Calu3 (cell line): ENCODE measurements around the gene ATXN7L1. TPM values are rescaled to one million over a fixed set of nuclear protein-coding genes. Genes with fewer than 3 reads are reported as not detected.
"Not testable (repeated sequence)": the region's sequence is repeated elsewhere in the genome, so short reads cannot be mapped to it uniquely, and the experiment has no call there.

Source experiments
- BruUV-seq: library from RNA; stranded (reverse); fragments of 400-500 nt; replicated peaks from 2 replicates; lab custom pipeline; 2021; lab: Mats Ljungman, UMichigan
- CTCF ChIA-PET: fragments of 300-600 bp; sonication (Branson Sonifier 250); formaldehyde crosslinking; loops from one replicate; lab custom pipeline; 2022; ENCODE audit warnings: antibody characterized with exemption; lab: Charles Lee
- DNase-seq: peaks from one replicate; pipeline ENCODE4 v3.0.0; 2022
- H3K27ac Mint-ChIP-seq: one replicate; pipeline ENCODE4 v1.8.0; 2022; ENCODE audit warnings: mixed read lengths; ENCODE audit not compliant: unreplicated experiment
- H3K27me3 Mint-ChIP-seq: one replicate; pipeline ENCODE4 v1.8.0; 2022; ENCODE audit warnings: mixed read lengths; ENCODE audit not compliant: unreplicated experiment
- H3K36me3 Mint-ChIP-seq: one replicate; pipeline ENCODE4 v1.8.0; 2022; ENCODE audit warnings: mild to moderate bottlenecking, moderate library complexity, mixed read lengths; ENCODE audit not compliant: insufficient read depth, unreplicated experiment
- H3K4me1 Mint-ChIP-seq: one replicate; pipeline ENCODE4 v1.8.0; 2022; ENCODE audit warnings: mild to moderate bottlenecking, low read depth, mixed read lengths; ENCODE audit not compliant: unreplicated experiment
- H3K4me3 Mint-ChIP-seq: one replicate; pipeline ENCODE4 v1.8.0; 2022; ENCODE audit warnings: mild to moderate bottlenecking, low read depth, moderate library complexity, mixed read lengths; ENCODE audit not compliant: unreplicated experiment
- H3K9me3 Mint-ChIP-seq: one replicate; pipeline ENCODE4 v1.8.0; 2022; ENCODE audit warnings: low read depth, mixed read lengths; ENCODE audit not compliant: unreplicated experiment
- intact Hi-C: fragments of 100-400 bp; cut with micrococcal nuclease; formaldehyde crosslinking; loops from one replicate; pipeline ENCODE4 v1.10.0; 2022; ENCODE audit not compliant: unreplicated experiment
- total RNA-seq: library from RNA; stranded (reverse); gene quantifications from 2 replicates; pipeline ENCODE4 v1.2.3, GENCODE V29; 2022
- TF ChIP-seq, protein P1 (sequence below): fragments of 200-600 bp; IDR thresholded peaks from one replicate; pipeline ENCODE4 v1.8.0; 2022; ENCODE audit warnings: antibody characterized with exemption; ENCODE audit not compliant: unreplicated experiment

Gene ATXN7L1
- total RNA-seq, 1 experiment from 2014 or later, result 12.0 TPM

DNA sequence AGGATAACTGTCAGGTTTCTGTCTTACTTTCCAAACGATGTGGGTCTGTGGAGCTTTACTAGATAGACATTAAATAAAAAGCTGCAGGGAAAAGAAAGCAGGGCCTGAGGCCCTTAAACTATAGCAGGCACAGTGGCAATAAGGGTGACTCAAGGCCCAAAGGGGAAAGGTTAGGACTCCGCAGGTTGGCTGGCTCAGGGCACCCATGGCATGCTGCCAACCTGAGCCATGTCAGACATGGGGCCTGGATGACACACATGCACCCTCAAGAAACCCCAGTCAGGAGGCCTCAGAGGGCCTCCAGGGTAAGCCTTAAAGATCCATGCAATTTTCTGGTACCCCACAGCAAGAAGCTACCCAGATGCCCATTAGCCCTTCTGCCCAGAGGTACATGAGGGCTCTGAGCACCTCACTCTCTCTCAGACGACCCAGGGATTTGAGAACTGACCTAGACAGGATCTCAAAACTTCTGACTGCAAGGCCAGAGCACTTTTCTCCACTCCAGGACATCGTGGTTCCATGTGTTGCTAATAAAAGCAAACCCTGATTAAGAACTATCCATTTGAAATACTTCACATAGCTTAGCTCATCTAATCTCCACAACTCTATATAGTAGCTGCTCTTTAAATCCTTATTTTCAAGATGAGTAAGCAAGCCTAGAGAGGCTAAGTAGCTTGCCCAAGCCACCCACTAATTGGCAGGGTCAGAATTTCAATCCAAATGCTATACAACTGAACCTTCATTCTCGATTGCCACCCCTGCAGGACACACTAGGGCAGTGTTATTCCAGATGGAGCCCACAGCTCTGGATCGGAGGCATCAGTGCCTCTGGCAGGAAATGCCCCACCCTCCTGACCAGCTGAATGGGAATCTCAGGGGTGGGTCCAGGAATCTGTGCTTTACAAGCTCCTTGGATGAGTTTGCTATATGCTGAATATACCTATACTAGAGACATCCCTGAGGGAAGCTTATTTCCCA is 162.6 kb downstream of the ATXN7L1 start:
- Mint-ChIP-seq H3K27me3 (no peaks in the 10 kb centered on the region), H3K9me3 (peaks cover 10% of the 10 kb centered on the region), H3K36me3 (no peaks in the 10 kb centered on the region), H3K4me1 (peaks cover 12% of the 10 kb centered on the region), H3K27ac (no peak overlapping the region), H3K4me3 (no peak overlapping the region)
- TF ChIP-seq, protein P1, sequence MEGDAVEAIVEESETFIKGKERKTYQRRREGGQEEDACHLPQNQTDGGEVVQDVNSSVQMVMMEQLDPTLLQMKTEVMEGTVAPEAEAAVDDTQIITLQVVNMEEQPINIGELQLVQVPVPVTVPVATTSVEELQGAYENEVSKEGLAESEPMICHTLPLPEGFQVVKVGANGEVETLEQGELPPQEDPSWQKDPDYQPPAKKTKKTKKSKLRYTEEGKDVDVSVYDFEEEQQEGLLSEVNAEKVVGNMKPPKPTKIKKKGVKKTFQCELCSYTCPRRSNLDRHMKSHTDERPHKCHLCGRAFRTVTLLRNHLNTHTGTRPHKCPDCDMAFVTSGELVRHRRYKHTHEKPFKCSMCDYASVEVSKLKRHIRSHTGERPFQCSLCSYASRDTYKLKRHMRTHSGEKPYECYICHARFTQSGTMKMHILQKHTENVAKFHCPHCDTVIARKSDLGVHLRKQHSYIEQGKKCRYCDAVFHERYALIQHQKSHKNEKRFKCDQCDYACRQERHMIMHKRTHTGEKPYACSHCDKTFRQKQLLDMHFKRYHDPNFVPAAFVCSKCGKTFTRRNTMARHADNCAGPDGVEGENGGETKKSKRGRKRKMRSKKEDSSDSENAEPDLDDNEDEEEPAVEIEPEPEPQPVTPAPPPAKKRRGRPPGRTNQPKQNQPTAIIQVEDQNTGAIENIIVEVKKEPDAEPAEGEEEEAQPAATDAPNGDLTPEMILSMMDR, result no peak
- CTCF ChIA-PET, result interaction anchor here (0.5 kb wide), 1 partner anchor 51 kb away, joined by 6 read pairs; no protein-coding TSS in a partner anchor
- BruUV-seq, result no TSS peak
- DNase-seq, result no peak
- intact Hi-C loops, result no loop called here

DNA sequence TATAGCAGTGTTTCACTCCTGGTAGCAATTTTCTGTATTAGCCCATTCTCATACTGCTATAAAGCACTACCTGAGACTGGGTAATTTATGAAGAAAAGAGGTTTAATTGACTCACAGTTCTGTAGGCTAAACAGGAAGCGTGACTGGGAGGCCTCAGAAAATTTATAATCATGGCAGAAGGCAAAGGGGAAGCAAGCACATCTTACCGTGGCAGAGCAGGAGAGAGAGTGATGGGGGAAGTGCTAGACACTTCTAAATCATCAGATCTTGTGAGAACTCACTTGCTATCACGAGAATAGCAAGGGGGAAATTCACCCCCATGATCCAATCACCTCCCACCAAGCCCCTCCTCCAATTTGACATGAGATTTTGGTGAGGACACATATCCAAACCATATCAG is 163.5 kb downstream of the ATXN7L1 start:
- BruUV-seq, result no TSS peak
- CTCF ChIA-PET, result no interaction called here
- Mint-ChIP-seq H3K9me3 (peaks cover 10% of the 10 kb centered on the region), H3K36me3 (no peaks in the 10 kb centered on the region), H3K27me3 (no peaks in the 10 kb centered on the region), H3K4me1 (peaks cover 3% of the 10 kb centered on the region), H3K27ac (no peak overlapping the region), H3K4me3 (no peak overlapping the region)
- intact Hi-C loops, result no loop called here
- no peak for DNase-seq
- TF ChIP-seq, protein P1, result no peak

DNA sequence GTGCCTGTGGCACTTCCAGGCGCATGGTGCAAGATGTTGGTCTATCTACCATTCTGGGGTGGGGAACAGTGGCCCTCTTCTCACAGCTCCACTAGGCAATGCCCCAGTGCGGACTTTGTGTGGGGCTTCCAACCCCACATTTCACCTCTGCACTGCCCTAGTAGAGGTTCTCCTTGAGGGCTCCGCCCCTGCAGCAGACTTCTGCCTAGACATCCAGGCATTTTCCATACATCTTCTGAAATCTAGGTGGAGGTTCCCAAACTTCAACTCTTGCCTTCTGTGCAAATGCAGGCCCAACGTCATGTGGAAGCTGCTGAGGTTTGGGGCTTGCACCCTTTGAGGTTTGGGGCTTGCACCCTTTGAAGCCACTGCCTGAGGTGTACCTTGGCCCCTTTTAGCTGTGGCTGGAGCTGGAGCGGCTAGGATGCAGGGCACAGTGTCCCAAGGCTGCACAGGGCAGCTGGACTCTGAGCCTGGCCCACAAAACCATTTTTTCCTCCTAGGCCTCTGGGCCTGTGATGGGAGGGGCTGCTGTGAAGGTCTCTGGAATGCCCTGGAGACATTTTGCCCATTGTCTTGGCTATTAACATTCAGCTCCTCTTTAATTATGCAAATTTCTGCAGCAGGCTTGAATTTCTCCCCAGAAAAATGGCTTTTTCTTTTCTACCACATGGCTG is 164.5 kb downstream of the ATXN7L1 start:
- TF ChIP-seq, protein P1, result no peak
- Mint-ChIP-seq H3K27ac (no peak overlapping the region), H3K27me3 (no peaks in the 10 kb centered on the region), H3K4me3 (no peak overlapping the region), H3K9me3 (peaks cover 10% of the 10 kb centered on the region), H3K36me3 (no peaks in the 10 kb centered on the region), H3K4me1 (no peaks in the 10 kb centered on the region)
- CTCF ChIA-PET, result no interaction called here
- intact Hi-C loops, result no loop called here
- DNase-seq, result no peak
- BruUV-seq, result no TSS peak

DNA sequence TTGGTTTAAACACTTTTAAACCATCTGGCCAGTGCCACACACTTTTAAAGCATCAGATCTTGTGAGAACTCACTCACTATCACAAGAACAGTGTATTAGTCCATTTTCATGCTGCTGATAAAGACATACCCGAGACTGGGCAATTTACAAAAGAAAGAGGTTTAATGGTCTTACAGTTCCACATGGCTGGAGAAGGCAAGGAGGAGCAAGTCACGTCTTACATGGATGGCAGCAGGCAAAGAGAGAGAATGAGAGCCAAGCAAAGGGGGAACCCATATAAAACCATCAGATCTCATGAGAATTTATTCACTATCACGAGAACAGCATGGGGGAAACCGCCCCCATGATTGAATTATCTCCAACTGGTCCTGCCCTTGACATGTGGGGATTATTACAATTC is 165.7 kb downstream of the ATXN7L1 start:
- H3K9me3 Mint-ChIP-seq, result peaks cover 10% of the 10 kb centered on the region
- H3K4me1 Mint-ChIP-seq, H3K27ac Mint-ChIP-seq, intact Hi-C loops, BruUV-seq, CTCF ChIA-PET, H3K36me3 Mint-ChIP-seq, H3K4me3 Mint-ChIP-seq, H3K27me3 Mint-ChIP-seq, DNase-seq: not testable (repeated sequence)
